GM23338 (cell line): ENCODE results near the gene ACAN. TPM values are rescaled to one million over a fixed set of nuclear protein-coding genes. Genes with fewer than 3 reads are reported as not detected.

Experiments
- ATAC-seq: fragments of 200-7000 bp; cut with Tn5 transposase; 3 replicates; pipeline ENCODE4 v1.9.1; 2020
- DNase-seq: peaks from one replicate; pipeline ENCODE4 v3.0.0-alpha.2; 2015; ENCODE audit warnings: low spot score
- H2AFZ ChIP-seq: fragments of 200-600 bp; sonication (generic); 2 replicates; pipeline ENCODE4 v1.8.0; 2016; ENCODE audit warnings: antibody characterized with exemption, mild to moderate bottlenecking, moderate library complexity
- H3F3A ChIP-seq: fragments of 200-600 bp; sonication (generic); replicated peaks from 2 replicates; pipeline ENCODE4 v1.8.0; 2017; ENCODE audit warnings: antibody characterized with exemption, mixed run types, low read depth
- H3K27ac ChIP-seq: fragments of 200-600 bp; sonication (generic); 2 replicates; pipeline ENCODE4 v1.6.1; 2016; ENCODE audit warnings: low read depth
- H3K27me3 ChIP-seq: fragments of 200-600 bp; sonication (generic); 2 replicates; pipeline ENCODE4 v1.8.0; 2016; ENCODE audit warnings: mild to moderate bottlenecking, mixed run types, moderate library complexity; ENCODE audit not compliant: insufficient read depth
- H3K36me3 ChIP-seq: fragments of 200-600 bp; sonication (generic); 2 replicates; pipeline ENCODE4 v1.8.0; 2016; ENCODE audit warnings: mild to moderate bottlenecking; ENCODE audit not compliant: insufficient read depth
- H3K4me1 ChIP-seq: fragments of 200-600 bp; sonication (generic); 2 replicates; pipeline ENCODE4 v1.8.0; 2016; ENCODE audit warnings: mild to moderate bottlenecking, moderate library complexity; ENCODE audit not compliant: insufficient read depth
- H3K4me2 ChIP-seq: fragments of 200-600 bp; sonication (generic); 2 replicates; pipeline ENCODE4 v1.7.1; 2017; ENCODE audit warnings: mixed run types
- H3K4me3 ChIP-seq: fragments of 200-600 bp; sonication (generic); 2 replicates; pipeline ENCODE4 v1.6.1; 2016; ENCODE audit warnings: mixed run types
- H3K79me2 ChIP-seq: fragments of 200-600 bp; sonication (generic); replicated peaks from 2 replicates; pipeline ENCODE4 v1.8.0; 2017; ENCODE audit warnings: mild to moderate bottlenecking; ENCODE audit not compliant: insufficient read depth
- H3K9me2 ChIP-seq: fragments of 200-600 bp; sonication (generic); 2 replicates; pipeline ENCODE4 v1.8.0; 2017; ENCODE audit not compliant: insufficient read depth
- H4K20me1 ChIP-seq: fragments of 200-600 bp; sonication (generic); replicated peaks from 2 replicates; pipeline ENCODE4 v1.8.0; 2017; ENCODE audit warnings: mild to moderate bottlenecking; ENCODE audit not compliant: insufficient read depth
- H3K27ac Mint-ChIP-seq: 2 replicates; pipeline ENCODE4 v1.8.0; 2020; ENCODE audit warnings: inconsistent platforms, mild to moderate bottlenecking, moderate library complexity, mixed read lengths
- H3K27me3 Mint-ChIP-seq: 3 replicates; pipeline ENCODE4 v1.8.0; 2022; ENCODE audit warnings: low read depth, mild to moderate bottlenecking, moderate library complexity, mixed read lengths, inconsistent platforms; ENCODE audit not compliant: insufficient read depth, poor library complexity
- H3K36me3 Mint-ChIP-seq: 3 replicates; pipeline ENCODE4 v1.8.0; 2021; ENCODE audit warnings: low read depth, mild to moderate bottlenecking, inconsistent platforms, moderate library complexity, mixed read lengths
- H3K4me1 Mint-ChIP-seq: 3 replicates; pipeline ENCODE4 v1.8.0; 2020; ENCODE audit warnings: mild to moderate bottlenecking, inconsistent platforms, mixed read lengths
- H3K4me3 Mint-ChIP-seq: 3 replicates; pipeline ENCODE4 v1.8.0; 2021; ENCODE audit warnings: moderate library complexity, mild to moderate bottlenecking, inconsistent platforms, mixed read lengths
- H3K9me3 Mint-ChIP-seq: 3 replicates; pipeline ENCODE4 v1.8.0; 2020; ENCODE audit warnings: moderate library complexity, mild to moderate bottlenecking, inconsistent platforms, mixed read lengths
- EZH2 ChIP-seq: fragments of 200-600 bp; sonication (generic); IDR thresholded peaks from one replicate; pipeline ENCODE4 v1.8.0; 2017; ENCODE audit warnings: antibody characterized with exemption, mild to moderate bottlenecking, low read depth; ENCODE audit not compliant: unreplicated experiment
- EZH2phosphoT487 ChIP-seq: fragments of 200-600 bp; sonication (generic); IDR thresholded peaks from one replicate; pipeline ENCODE4 v1.8.1; 2018; ENCODE audit warnings: antibody characterized with exemption; ENCODE audit not compliant: unreplicated experiment
- JUNB ChIP-seq: IDR thresholded peaks from one replicate; pipeline ENCODE4 v1.6.1; 2016; ENCODE audit warnings: antibody characterized with exemption; ENCODE audit not compliant: unreplicated experiment
- NANOG ChIP-seq: IDR thresholded peaks from 2 replicates; pipeline ENCODE4 v1.6.1; 2016; ENCODE audit warnings: antibody characterized with exemption, borderline replicate concordance
- POLR2AphosphoS5 ChIP-seq: IDR thresholded peaks from 2 replicates; pipeline ENCODE4 v1.6.1; 2016; ENCODE audit warnings: antibody characterized with exemption, low read depth
- ZNF114 ChIP-seq: fragments of 250-450 bp; sonication (Bioruptor Pico); IDR thresholded peaks from 2 replicates; pipeline ENCODE4 v1.5.0; 2020; ENCODE audit warnings: mild to moderate bottlenecking, moderate library complexity
- ZNF462 ChIP-seq: fragments of 250-450 bp; sonication (Bioruptor Pico); IDR thresholded peaks from 2 replicates; pipeline ENCODE4 v1.5.0; 2020; ENCODE audit warnings: mild to moderate bottlenecking, moderate library complexity
- polyA plus RNA-seq: library from polyadenylated mRNA; unstranded; fragments of >200 nt; fragmentation: Nextera tagmentation; extraction: Ambion mirVana; gene quantifications from 2 replicates; pipeline ENCODE4 v1.2.1, GENCODE V29; 2016
- total RNA-seq: library from RNA; depleted of rRNA; stranded (reverse); fragments of >200 nt; shearing (Covaris generic); gene quantifications from 2 replicates; pipeline ENCODE4 v1.2.3, GENCODE V29; 2014
- TF ChIP-seq, protein P1 (sequence below), 2 experiments: fragments of 200-600 bp in 1 of 2; sonication (generic) in 1 of 2; conservative IDR thresholded peaks; 2 replicates each; pipeline versions ENCODE4 v1.5.1 to v1.6.1; 2016 to 2017; ENCODE audit warnings: antibody characterized with exemption in 2 of 2, low read depth in 2 of 2, mild to moderate bottlenecking in 2 of 2, moderate library complexity in 1 of 2
- TF ChIP-seq, protein P2 (sequence below): IDR thresholded peaks from 2 replicates; pipeline ENCODE4 v1.6.1; 2016; ENCODE audit warnings: antibody characterized with exemption

Gene ACAN
- total and polyA plus RNA-seq, 2 experiments from 2014 or later = 2.5 to 4.9 TPM

DNA sequence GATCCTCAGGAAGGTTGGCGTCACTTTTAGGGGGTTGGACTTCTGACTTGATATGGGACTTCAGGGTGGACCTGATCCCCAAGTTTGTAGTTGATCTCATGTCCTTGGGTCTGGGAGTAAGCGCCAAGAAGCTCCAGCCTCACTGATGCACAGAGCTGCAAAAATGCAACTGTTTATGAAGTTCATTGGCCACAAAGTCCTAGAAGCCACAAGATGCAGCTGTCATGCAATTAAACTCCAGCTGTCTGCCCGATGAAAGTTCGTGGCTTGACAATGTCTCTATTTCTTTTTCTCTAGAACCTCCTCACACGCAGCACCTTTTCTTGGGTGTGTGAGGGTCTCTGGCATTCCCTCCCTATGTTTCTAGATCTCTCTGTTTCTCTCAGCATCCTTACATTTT, 9.2 kb upstream of the ACAN start (continued):
- TF ChIP-seq, protein P1, sequence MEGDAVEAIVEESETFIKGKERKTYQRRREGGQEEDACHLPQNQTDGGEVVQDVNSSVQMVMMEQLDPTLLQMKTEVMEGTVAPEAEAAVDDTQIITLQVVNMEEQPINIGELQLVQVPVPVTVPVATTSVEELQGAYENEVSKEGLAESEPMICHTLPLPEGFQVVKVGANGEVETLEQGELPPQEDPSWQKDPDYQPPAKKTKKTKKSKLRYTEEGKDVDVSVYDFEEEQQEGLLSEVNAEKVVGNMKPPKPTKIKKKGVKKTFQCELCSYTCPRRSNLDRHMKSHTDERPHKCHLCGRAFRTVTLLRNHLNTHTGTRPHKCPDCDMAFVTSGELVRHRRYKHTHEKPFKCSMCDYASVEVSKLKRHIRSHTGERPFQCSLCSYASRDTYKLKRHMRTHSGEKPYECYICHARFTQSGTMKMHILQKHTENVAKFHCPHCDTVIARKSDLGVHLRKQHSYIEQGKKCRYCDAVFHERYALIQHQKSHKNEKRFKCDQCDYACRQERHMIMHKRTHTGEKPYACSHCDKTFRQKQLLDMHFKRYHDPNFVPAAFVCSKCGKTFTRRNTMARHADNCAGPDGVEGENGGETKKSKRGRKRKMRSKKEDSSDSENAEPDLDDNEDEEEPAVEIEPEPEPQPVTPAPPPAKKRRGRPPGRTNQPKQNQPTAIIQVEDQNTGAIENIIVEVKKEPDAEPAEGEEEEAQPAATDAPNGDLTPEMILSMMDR (conservative IDR thresholded peaks at IDR 0.05; ENCODE audit: low read depth in 2 of 2) = no peak
- no peak for TF ChIP-seq JUNB
- no peak for TF ChIP-seq ZNF462

DNA sequence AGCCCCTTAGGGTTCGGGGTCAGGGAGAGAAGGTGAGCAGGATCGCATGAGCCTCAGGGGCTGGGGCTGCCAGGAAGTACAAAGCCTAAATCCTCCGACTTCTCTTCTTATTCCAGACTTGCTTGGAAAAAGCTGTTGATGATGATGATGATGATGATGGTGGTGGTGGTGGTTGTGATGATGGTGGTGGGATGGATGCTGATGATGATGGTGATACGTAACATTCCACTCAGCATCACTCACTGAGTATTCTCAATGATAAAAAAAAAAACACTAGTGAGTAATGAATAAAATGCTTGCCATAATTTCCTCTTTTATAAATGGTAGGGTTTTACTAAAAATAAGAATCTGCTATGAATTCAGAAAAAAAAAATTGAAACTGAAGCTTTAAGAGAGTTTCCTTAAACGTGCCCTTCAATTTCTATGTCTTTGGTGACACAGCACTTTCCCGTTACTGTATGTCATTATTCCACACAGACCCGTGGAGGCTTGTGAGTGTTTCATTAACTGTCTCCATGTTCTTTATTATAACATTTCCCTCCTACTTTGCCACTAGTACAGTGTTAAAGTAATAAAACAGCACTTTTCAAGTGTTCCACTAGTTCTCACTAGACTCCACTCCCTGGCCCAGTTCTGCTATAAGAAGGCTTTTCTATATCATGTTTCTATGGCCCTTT, 5.4 kb upstream of the ACAN start:
- Histone ChIP-seq H3K36me3 (no peaks in the 10 kb centered on the region), H3K4me1 (peaks cover 10% of the 10 kb centered on the region), H3K4me3 (no peak overlapping the region), H3K79me2 (no peaks in the 10 kb centered on the region), H3K27ac (no peak overlapping the region), H3K4me2 (no peak overlapping the region), H4K20me1 (no peaks in the 10 kb centered on the region), H3K27me3 (peaks cover 42% of the 10 kb centered on the region), H3K9me2 (no peaks in the 10 kb centered on the region), H3F3A (no peaks in the 10 kb centered on the region), H2AFZ (no peak overlapping the region)
- H3K4me1 Mint-ChIP-seq = peaks cover 19% of the 10 kb centered on the region
- no peak overlapping the region for H3K4me3 Mint-ChIP-seq
- no peaks in the 10 kb centered on the region for H3K36me3 Mint-ChIP-seq
- peaks cover 28% of the 10 kb centered on the region for H3K27me3 Mint-ChIP-seq
- no peak for ATAC-seq
- no peak for DNase-seq
- no peak overlapping the region for H3K27ac Mint-ChIP-seq
- peaks cover 2% of the 10 kb centered on the region; the same call in 2 of the 3 replicates for H3K9me3 Mint-ChIP-seq
- TF ChIP-seq NANOG (no peak), EZH2phosphoT487 (no peak), EZH2 (no peak), ZNF114 (CRISPR knock-in tag) (no peak), POLR2AphosphoS5 (no peak)
- TF ChIP-seq, protein P2, sequence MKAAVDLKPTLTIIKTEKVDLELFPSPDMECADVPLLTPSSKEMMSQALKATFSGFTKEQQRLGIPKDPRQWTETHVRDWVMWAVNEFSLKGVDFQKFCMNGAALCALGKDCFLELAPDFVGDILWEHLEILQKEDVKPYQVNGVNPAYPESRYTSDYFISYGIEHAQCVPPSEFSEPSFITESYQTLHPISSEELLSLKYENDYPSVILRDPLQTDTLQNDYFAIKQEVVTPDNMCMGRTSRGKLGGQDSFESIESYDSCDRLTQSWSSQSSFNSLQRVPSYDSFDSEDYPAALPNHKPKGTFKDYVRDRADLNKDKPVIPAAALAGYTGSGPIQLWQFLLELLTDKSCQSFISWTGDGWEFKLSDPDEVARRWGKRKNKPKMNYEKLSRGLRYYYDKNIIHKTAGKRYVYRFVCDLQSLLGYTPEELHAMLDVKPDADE = no peak
